ENCODE measurements around the gene ANO8.

The ANO8 gene

GRCh38 chr19:17347361-17347760 lies 12.7 kb upstream of the ANO8 start:
- DNase-seq: no peak

- peak; percentile 58 for DNase-seq
Observed at GRCh38 chr19:17346109-17346671, 11.5 kb upstream of the ANO8 start.

- no peak for DNase-seq
Observed at GRCh38 chr19:17341845-17342244, 7.2 kb upstream of the ANO8 start.

GRCh38 chr19:17341386-17341785 lies 6.7 kb upstream of the ANO8 start:
- DNase-seq: no peak

- no peak for DNase-seq
Observed at GRCh38 chr19:17340871-17341357, 6.3 kb upstream of the ANO8 start.

GRCh38 chr19:17340302-17340870 lies 5.7 kb upstream of the ANO8 start:
- no peak for DNase-seq

- no peak for DNase-seq
Observed at GRCh38 chr19:17339088-17339741, 4.6 kb upstream of the ANO8 start.

- DNase-seq: no peak
Observed at GRCh38 chr19:17338433-17339078, 3.9 kb upstream of the ANO8 start.

GRCh38 chr19:17337675-17338432 lies 3.2 kb upstream of the ANO8 start:
- DNase-seq: peak; percentile 37

GRCh38 chr19:17336872-17337674 lies 2.4 kb upstream of the ANO8 start, which contains the start of gene GTPBP3:
Gene GTPBP3, plus strand, starts transcription at chr19:17337553. Its CDS starts 59 bp downstream, at chr19:17337612.
- peak; percentile 100 for DNase-seq

GRCh38 chr19:17335575-17335974 lies 920 bp upstream of the ANO8 start:
- DNase-seq: no peak

GRCh38 chr19:17333611-17334413 lies 843 bp downstream of the ANO8 start:
- no peak for DNase-seq

GRCh38 chr19:17332677-17333581 lies 1.7 kb downstream of the ANO8 start:
- DNase-seq: peak; percentile 72

- no peak for DNase-seq
Observed at GRCh38 chr19:17332360-17332676, 2.3 kb downstream of the ANO8 start.

GRCh38 chr19:17331045-17331558 lies 3.6 kb downstream of the ANO8 start:
- DNase-seq: peak; percentile 57

- DNase-seq: no peak
Observed at GRCh38 chr19:17330262-17331044, 4.2 kb downstream of the ANO8 start.

GRCh38 chr19:17329366-17330261 lies 5.0 kb downstream of the ANO8 start:
- DNase-seq: no peak
